IMR-90 (cell line): ENCODE measurements around the gene SEL1L. TPM values are rescaled to one million over a fixed set of nuclear protein-coding genes. Genes with fewer than 3 reads are reported as not detected.
"Not testable (repeated sequence)": the region's sequence is repeated elsewhere in the genome, so short reads cannot be mapped to it uniquely, and the experiment has no call there.

Experiments used
- ATAC-seq: fragments of 200-7000 bp; cut with Tn5 transposase; 2 replicates; pipeline ENCODE4 v1.9.1; 2020; ENCODE audit warnings: low read depth, mild to moderate bottlenecking, moderate library complexity
- BruUV-seq: library from RNA; stranded (reverse); fragments of 400-500 nt; replicated peaks from 2 replicates; lab custom pipeline; 2021; lab: Mats Ljungman, UMichigan
- CTCF ChIA-PET: fragments of 300-600 bp; formaldehyde crosslinking; extraction: SDS; loops from one replicate; lab custom pipeline; 2021; ENCODE audit warnings: antibody characterized with exemption; lab: Yijun Ruan, JAX
- POLR2A ChIA-PET: fragments of 300-600 bp; sonication (Branson Sonifier 250); formaldehyde crosslinking; loops from one replicate; lab custom pipeline; 2022; ENCODE audit warnings: antibody characterized with exemption; ENCODE audit not compliant: unreplicated experiment; lab: Charles Lee
- DNase-seq: peaks from one replicate; pipeline ENCODE4 v3.0.0; 2013
- H2AFZ ChIP-seq: replicated peaks from 2 replicates; pipeline ENCODE3; 2013; ENCODE audit warnings: low read length, mild to moderate bottlenecking; ENCODE audit not compliant: poor library complexity
- H2AK5ac ChIP-seq: 2 replicates; pipeline ENCODE4 v1.6.1; 2013; ENCODE audit warnings: low read depth, low read length, inconsistent platforms
- H2AK9ac ChIP-seq: replicated peaks from 2 replicates; pipeline ENCODE3; 2013; ENCODE audit warnings: mild to moderate bottlenecking, low read depth, low read length, moderate library complexity; ENCODE audit not compliant: poor library complexity
- H2BK120ac ChIP-seq: 2 replicates; pipeline ENCODE4 v1.6.1; 2013; ENCODE audit warnings: low read depth, low read length, inconsistent platforms
- H2BK15ac ChIP-seq: 3 replicates; pipeline ENCODE4 v1.6.1; 2013; ENCODE audit warnings: low read depth, low read length, inconsistent platforms
- H2BK20ac ChIP-seq: 2 replicates; pipeline ENCODE4 v1.6.1; 2013; ENCODE audit warnings: low read depth, mild to moderate bottlenecking, inconsistent platforms, low read length, moderate library complexity
- H2BK5ac ChIP-seq: 2 replicates; pipeline ENCODE4 v1.6.1; 2013; ENCODE audit warnings: mild to moderate bottlenecking, low read depth, low read length, inconsistent platforms; ENCODE audit not compliant: poor library complexity, severe bottlenecking
- H3K14ac ChIP-seq: replicated peaks from 2 replicates; pipeline ENCODE4 v1.6.1; 2013; ENCODE audit warnings: low read depth, low read length, inconsistent platforms
- H3K18ac ChIP-seq: 2 replicates; pipeline ENCODE4 v1.6.1; 2013; ENCODE audit warnings: low read depth, low read length, control low read depth
- H3K23ac ChIP-seq: 2 replicates; pipeline ENCODE4 v1.6.1; 2013; ENCODE audit warnings: low read depth, low read length, inconsistent platforms
- H3K27ac ChIP-seq: 2 replicates; pipeline ENCODE4 v1.5.1; 2013; ENCODE audit warnings: mild to moderate bottlenecking, control low read depth, low read length; ENCODE audit not compliant: insufficient read depth
- H3K27me3 ChIP-seq: 2 replicates; pipeline ENCODE4 v1.6.1; 2013; ENCODE audit warnings: low read length; ENCODE audit not compliant: control insufficient read depth, insufficient read depth
- H3K36me3 ChIP-seq: 2 replicates; pipeline ENCODE4 v1.6.1; 2013; ENCODE audit warnings: low read length, mixed read lengths; ENCODE audit not compliant: control insufficient read depth, insufficient read depth
- H3K4ac ChIP-seq: 2 replicates; pipeline ENCODE4 v1.6.1; 2013; ENCODE audit warnings: low read depth, low read length, inconsistent platforms
- H3K4me1 ChIP-seq: 2 replicates; pipeline ENCODE4 v1.6.1; 2013; ENCODE audit warnings: low read length, mixed read lengths; ENCODE audit not compliant: control insufficient read depth, insufficient read depth
- H3K4me2 ChIP-seq: 2 replicates; pipeline ENCODE4 v1.6.1; 2013; ENCODE audit warnings: low read depth, mild to moderate bottlenecking, control low read depth, low read length, moderate library complexity
- H3K4me3 ChIP-seq: 2 replicates; pipeline ENCODE4 v1.5.1; 2013; ENCODE audit warnings: low read depth, mild to moderate bottlenecking, control low read depth, low read length, moderate library complexity; ENCODE audit not compliant: insufficient read depth
- H3K56ac ChIP-seq: 2 replicates; pipeline ENCODE4 v1.6.1; 2013; ENCODE audit warnings: low read length, inconsistent platforms; ENCODE audit not compliant: insufficient read depth; ENCODE audit errors: extremely low read depth
- H3K79me1 ChIP-seq, 2 experiments: 2 replicates each; pipeline ENCODE4 v1.6.1; 2013; ENCODE audit warnings: low read length in 2 of 2, inconsistent platforms in 1 of 2, low read depth in 1 of 2
- H3K9ac ChIP-seq: 2 replicates; pipeline ENCODE4 v1.6.1; 2013; ENCODE audit warnings: low read depth, low read length, control low read depth
- H3K9me1 ChIP-seq: 2 replicates; pipeline ENCODE4 v1.6.1; 2013; ENCODE audit warnings: low read length, inconsistent platforms; ENCODE audit not compliant: insufficient read depth
- H3K9me3 ChIP-seq: 2 replicates; pipeline ENCODE4 v1.6.1; 2013; ENCODE audit warnings: low read length; ENCODE audit not compliant: control insufficient read depth, insufficient read depth
- H4K20me1 ChIP-seq: 2 replicates; pipeline ENCODE4 v1.6.1; 2013; ENCODE audit warnings: low read length, inconsistent platforms; ENCODE audit not compliant: insufficient read depth
- H4K5ac ChIP-seq: 2 replicates; pipeline ENCODE4 v1.6.1; 2013; ENCODE audit warnings: mild to moderate bottlenecking, low read depth, low read length, control low read depth
- H4K8ac ChIP-seq, 2 experiments: 2 replicates each; pipeline ENCODE4 v1.6.1; 2013; ENCODE audit warnings: low read depth in 2 of 2, low read length in 2 of 2, control low read depth in 1 of 2, inconsistent platforms in 1 of 2
- H4K91ac ChIP-seq: 2 replicates; pipeline ENCODE4 v1.6.1; 2013; ENCODE audit warnings: low read depth, low read length, inconsistent platforms; ENCODE audit not compliant: insufficient read depth
- WGBS, 2 experiments: methylation state at CpG; one replicate each; pipeline versions ENCODE4 v1.1.5 to v1.1.7; 2013; ENCODE audit warnings: missing lambda C conversion rate in 2 of 2; ENCODE audit not compliant: insufficient read length in 1 of 2; ENCODE audit errors: extremely low coverage in 2 of 2; 5-methylcytosine and 5-hydroxymethylcytosine counted together
- dilution Hi-C: fragments of 300-500 bp; cut with HindIII; formaldehyde crosslinking; loops from one replicate; pipeline ENCODE4 v1.14.3; 2018; ENCODE audit warnings: low sequenced_read_pairs; ENCODE audit not compliant: unreplicated experiment
- in situ Hi-C: fragments of 300-500 bp; cut with MboI; formaldehyde crosslinking; loops from 3 replicates; pipeline ENCODE4 v1.14.3; 2019; ENCODE audit warnings: low sequenced_read_pairs, inconsistent platforms, mixed read lengths
- intact Hi-C: fragments of 100-400 bp; cut with micrococcal nuclease; formaldehyde crosslinking; loops from 2 replicates; pipeline ENCODE4 v1.10.0; 2022
- polyA plus RNA-seq, 3 experiments: library from polyadenylated mRNA; depleted of rRNA; stranded (reverse); fragments of >200 nt; gene quantifications; 2 replicates each; pipeline ENCODE4 v1.2.3, GENCODE V29; 2012; ENCODE audit warnings: low replicate concordance in 1 of 3
- total RNA-seq: library from RNA; depleted of rRNA; stranded (reverse); fragments of >200 nt; gene quantifications from 2 replicates; pipeline ENCODE4 v1.2.3, GENCODE V29; 2012

The SEL1L gene
- total and polyA plus RNA-seq, 2 of the 4 experiments (the other 2 are of a cell fraction) = 21.0 to 62.4 TPM

DNA sequence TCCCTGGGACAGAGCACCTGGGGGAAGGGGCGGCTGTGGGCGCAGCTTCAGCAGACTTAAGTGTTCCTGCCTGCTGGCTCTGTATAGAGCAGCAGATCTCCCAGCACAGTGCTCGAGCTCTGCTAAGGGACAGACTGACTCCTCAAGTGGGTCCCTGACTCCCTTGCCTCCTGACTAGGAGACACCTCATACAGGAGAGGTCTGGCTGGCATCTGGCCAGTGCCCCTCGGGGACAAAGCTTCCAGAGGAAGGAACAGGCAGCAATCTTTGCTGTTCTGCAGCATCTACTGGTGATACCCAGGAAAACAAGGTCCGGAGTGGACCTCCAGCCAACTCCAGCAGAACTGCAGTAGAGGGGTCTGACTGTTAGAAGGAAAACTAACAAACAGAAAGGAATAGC is 7.6 kb upstream of the SEL1L start:
- H3K56ac ChIP-seq, H2BK120ac ChIP-seq, H3K36me3 ChIP-seq, H3K18ac ChIP-seq, H3K27ac ChIP-seq, H4K5ac ChIP-seq, dilution Hi-C loops, H2AK5ac ChIP-seq, H4K20me1 ChIP-seq, in situ Hi-C loops, H2AFZ ChIP-seq, H3K4me1 ChIP-seq, H4K8ac ChIP-seq, DNase-seq, CTCF ChIA-PET, H2BK5ac ChIP-seq, H3K27me3 ChIP-seq, H4K91ac ChIP-seq, H3K4me3 ChIP-seq, H2BK15ac ChIP-seq, H3K9me1 ChIP-seq, H3K23ac ChIP-seq, H2AK9ac ChIP-seq, BruUV-seq, H3K14ac ChIP-seq, H3K4ac ChIP-seq, H2BK20ac ChIP-seq, H3K4me2 ChIP-seq, intact Hi-C loops, H3K79me1 ChIP-seq, H3K9me3 ChIP-seq, H3K9ac ChIP-seq, ATAC-seq, POLR2A ChIA-PET: not testable (repeated sequence)
- 0% methylated on average over 1 of the region's 5 CpGs; no CpG with 5 or more reads in 1 of the 2 experiments for whole genome bisulfite sequencing, 2 experiments
